Fibroblast of the conjunctiva (primary cell): ENCODE results near the gene PNPLA1.

Source experiments
- DNase-seq: peaks from one replicate; pipeline ENCODE4 v3.0.0-alpha.2; 2010; ENCODE audit warnings: low read depth

Gene PNPLA1

GRCh38 chr6:36246506-36247268 lies 23.2 kb upstream of the PNPLA1 start:
- DNase-seq, result no peak

DNA sequence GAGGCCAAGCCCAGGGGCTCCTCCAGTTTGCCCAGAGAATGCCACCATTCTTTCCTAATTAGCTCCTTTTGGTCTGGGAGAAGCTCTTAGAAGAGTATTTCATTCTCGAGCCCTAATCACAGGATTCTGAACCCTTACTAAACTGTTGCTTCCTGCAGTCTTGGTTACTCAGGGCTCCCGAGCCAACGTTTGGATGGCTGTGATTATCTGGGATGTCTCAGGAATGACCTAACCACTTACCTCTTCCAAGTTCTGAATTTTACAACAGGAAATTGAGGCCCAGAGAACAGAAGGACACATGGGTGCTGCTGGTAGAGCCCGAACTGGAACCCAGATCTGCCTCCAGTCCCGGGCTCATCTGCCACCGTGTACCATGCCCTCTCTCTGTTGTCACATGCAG lies 22.2 kb upstream of the PNPLA1 start:
- DNase-seq, result no peak

DNA sequence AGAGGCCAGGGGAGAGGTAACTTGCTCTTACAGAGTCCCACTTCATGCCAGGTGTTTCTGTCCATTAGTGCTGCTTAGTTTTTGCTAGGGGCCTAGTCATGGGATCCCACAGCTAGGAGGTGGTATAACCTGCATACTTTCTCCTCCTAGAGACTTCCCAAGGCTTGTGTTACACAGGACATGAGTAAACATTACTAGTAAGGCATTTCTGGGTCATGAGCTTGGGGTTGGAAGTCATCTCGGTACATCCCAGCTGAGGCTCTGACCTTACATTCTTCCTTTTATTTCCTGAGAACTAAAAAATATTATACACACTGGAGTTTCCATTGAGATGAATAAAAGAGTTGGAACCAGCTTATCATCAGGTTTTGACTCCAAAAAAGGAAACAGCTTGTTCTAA lies 20.9 kb upstream of the PNPLA1 start:
- no peak for DNase-seq

- no peak for DNase-seq
These were observed 20.3 kb upstream of the PNPLA1 start for GRCh38 chr6:36249536-36249935.

DNA sequence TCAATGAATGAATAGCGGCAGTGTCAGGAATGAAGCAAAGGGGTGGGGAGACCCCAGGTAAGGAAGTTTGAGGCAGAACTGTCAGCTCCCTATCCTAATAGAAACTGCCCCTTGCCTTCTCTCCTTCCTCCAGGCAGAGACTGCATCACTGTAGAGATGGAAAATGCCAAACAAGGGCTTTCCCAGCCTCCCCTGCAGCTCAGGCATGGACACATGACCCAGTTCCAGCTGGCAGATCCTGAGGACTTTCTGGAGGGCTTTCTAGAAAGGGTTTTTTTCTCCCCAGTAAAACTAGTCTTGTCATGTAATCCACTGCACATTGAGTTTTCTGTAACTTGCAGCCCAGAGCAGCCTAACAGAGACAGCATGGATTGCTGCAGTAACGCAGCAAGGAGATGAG lies 17.9 kb upstream of the PNPLA1 start:
- no peak for DNase-seq

DNA sequence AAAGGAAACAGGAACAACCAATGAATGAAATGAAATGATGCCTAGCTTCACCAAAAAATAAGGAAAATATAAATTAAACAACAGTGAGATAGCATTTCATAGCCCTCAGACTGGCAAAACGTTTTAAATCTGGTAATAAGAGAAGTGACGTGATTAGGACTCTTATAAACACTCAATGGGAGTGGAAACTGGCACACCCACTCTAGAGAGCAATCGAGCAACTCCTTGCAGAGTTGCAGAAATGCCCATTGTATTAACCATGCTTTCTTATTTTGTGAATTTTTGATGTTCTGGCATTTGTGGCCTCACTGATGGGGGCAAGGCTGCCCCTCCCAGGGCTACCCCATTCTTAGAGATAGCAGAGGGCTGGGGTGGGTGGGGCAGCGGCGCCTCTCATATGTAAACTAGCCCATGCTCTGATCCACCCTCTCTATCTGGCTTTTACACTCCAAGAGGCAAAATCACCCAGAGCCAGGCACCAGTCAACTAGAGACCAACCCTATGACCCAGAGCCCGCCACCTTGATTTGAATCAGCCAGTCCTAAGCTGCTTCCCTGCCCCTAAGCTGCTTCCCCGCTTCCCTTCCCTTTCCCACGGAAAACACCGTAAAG lies 6.4 kb upstream of the PNPLA1 start:
- no peak for DNase-seq

GRCh38 chr6:36265744-36266143 lies 4.1 kb upstream of the PNPLA1 start:
- DNase-seq, result no peak

DNA sequence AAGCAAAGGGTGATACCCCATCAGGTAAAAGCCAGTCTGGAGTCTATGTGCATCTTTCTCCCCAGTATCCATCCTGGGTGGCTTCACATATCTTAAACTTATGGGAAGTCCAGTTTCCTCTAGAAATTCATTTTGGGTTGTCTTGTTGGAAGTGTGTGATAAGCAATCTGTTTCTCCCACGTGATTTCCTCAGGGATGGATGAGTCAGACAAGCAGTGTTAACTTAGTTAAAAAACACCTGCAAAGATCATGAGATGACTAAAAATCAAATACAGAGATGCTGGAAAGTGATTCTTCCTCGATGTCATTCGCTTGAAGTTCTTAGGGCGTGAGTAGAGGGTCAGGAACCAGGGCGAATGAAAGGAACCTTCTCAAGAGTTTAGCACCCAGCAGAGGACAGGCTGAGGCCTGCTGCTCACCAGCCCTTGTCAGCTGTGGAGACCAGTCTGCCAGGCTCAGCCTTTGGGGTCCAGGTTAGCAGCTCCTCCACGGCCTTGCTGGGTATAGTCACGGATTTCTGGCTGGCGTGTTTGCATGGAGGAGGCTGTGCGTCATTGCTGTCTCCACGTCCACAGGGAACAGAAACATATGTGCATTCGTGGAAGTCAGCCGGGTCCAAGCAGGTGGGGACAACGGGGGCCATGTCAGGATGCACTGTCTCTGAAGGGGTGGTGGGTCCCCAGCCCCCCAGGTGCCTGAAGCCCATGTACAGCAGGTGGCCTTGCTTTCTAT lies 2.8 kb upstream of the PNPLA1 start:
- no peak for DNase-seq

GRCh38 chr6:36267731-36268477 lies 2.0 kb upstream of the PNPLA1 start:
- DNase-seq, result no peak

DNA sequence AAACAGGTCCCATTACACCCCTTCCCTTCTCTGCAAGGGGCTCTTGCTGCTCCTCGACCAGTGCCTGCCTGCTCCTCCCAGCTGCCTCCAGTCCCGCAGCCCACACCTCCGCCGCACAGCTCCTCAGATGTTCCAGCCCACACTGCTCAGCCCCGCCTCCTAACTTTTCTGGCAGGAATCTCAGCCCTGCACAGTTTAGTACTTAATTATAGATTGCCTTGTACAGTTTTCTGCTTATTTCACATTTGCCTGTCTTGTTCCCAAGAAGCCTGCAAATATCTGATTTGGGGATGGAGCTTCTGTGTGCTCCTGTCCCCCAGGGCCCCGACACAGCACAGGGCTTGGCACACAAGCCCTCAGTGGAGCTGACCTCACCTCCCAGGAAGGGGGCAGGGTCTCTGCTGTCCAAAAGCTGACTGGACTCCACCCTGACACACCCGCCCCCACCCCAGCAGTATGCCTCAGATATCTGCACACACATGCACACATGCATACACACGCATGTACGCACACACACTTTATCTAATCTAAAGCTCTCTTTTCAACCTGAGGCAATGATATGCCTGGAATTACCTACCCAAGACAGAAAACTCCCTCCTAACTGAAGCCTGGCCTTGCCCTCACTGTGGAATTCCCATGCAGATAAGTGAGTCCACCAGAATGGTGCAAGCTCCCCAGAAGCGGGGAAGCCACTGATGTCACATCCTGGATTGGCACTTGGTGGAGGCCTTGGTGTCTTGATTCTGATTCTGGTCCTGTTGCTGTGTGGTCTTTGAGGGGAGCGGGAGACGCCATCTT lies 1.2 kb upstream of the PNPLA1 start:
- no peak for DNase-seq

- no peak for DNase-seq
These were observed 2.4 kb downstream of the PNPLA1 start for GRCh38 chr6:36272234-36272633.

DNA sequence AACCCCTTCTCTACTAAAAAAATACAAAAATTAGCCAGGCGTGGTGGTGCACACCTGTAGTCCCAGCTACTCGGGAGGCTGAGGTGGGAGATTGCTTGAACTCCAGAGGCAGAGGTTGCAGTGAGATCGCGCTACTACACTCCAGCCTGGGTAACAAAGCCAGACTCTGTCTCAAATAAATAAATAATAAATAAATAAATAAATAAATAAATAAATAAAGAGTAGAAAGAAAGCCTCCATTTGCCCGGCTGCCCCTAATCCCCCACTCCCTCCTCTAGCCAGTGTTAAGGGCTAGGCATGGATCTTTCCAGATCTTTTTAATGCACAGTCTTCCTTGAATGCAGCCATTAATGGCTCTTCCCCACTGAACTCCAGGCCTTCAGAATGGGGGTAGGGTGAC lies 3.2 kb downstream of the PNPLA1 start:
- DNase-seq, result no peak

GRCh38 chr6:36273802-36274514 lies 4.1 kb downstream of the PNPLA1 start:
- no peak for DNase-seq

DNA sequence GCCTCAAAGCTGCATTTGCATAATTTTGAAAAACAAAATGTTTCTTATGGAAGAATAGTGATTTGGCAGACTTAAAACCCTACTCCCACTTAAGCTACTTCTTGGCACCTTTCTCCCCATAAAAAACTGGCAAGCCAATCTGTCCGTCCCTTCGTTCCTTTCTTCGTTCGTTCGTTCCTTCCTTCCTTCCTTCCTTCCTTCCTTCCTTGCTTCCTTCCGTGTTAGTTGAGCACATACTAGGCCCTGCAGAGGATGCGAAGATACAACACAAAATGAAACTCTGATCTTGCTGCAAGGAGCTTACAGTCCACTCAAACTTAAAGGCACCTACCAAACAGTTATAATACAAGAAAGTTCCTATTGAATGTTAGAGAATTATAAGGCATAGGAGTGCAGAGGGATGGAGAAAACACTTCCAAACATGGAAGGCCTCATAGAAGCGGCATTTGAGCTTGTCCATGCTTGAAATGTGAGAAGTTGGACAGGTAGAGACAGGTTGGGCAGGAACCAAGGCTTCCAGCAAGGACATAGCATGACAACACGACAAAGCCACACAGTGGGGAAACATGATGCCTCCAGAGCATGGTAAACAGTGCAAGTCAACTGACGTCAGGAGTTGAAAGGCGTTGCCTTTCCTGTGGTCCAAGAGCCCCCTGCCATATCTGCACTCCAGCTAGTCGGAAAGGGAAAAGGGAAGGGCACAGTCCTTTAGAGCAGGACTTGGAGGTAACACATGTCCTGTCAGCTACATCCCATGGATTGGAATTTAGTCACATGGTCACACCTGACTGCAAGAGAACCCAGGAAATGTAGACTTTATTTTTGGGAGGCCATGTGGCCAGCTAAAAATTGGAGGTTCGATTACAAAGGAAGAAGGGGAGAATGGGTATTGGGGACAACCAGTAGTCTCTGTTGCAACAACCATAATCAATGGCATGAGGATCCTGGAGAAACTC lies 7.0 kb downstream of the PNPLA1 start:
- DNase-seq, result no peak

- DNase-seq, result no peak
These were observed 8.1 kb downstream of the PNPLA1 start for GRCh38 chr6:36277946-36278470.

- DNase-seq, result no peak
These were observed 10.6 kb downstream of the PNPLA1 start for GRCh38 chr6:36280467-36280866.

- no peak for DNase-seq
These were observed 11.1 kb downstream of the PNPLA1 start for GRCh38 chr6:36280983-36281382.

- no peak for DNase-seq
These were observed 13.7 kb downstream of the PNPLA1 start for GRCh38 chr6:36283608-36284007.

DNA sequence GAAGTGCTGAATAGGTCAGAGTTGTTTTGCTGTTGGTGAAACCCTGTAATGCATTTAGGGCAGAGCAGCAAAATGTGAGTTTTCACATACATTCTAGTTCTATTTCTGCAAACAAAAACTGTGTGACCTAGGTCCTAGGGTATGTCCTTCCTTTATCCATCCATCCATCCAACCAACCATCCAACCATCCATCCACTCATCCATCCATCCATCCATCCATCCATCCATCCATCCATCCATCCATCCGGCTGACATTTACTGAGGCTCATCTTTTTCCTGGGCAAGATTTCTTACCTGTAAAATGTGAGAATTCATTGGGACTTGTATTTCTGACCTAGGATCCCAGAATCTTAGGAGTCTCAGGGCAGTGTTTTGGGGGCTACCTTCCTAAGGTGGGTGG lies 14.5 kb downstream of the PNPLA1 start:
- DNase-seq, result no peak
